NCI-H446 treated with DMSO at 0.1 percent for 48 hours (cell line): ENCODE results near the gene B3GNT9.
"Not testable (repeated sequence)": the region's sequence is repeated elsewhere in the genome, so short reads cannot be mapped to it uniquely, and the experiment has no call there.

Experiments
- DNase-seq: peaks from one replicate; lab custom pipeline; 2025; lab: John Stamatoyannopoulos, UW

B3GNT9 gene

GRCh38 chr16:67150047-67150832 lies 558 bp downstream of the B3GNT9 start:
- DNase-seq = no peak

- DNase-seq = no peak
These were observed 1.3 kb downstream of the B3GNT9 start for GRCh38 chr16:67149276-67150046.

- no peak for DNase-seq
These were observed 2.0 kb downstream of the B3GNT9 start for GRCh38 chr16:67148656-67149275.

GRCh38 chr16:67148221-67148620 lies 2.6 kb downstream of the B3GNT9 start:
- DNase-seq = no peak

GRCh38 chr16:67147437-67148140 lies 3.2 kb downstream of the B3GNT9 start:
- no peak for DNase-seq

- no peak for DNase-seq
These were observed 4.1 kb downstream of the B3GNT9 start for GRCh38 chr16:67146523-67147357.

GRCh38 chr16:67145746-67146145 lies 5.1 kb downstream of the B3GNT9 start:
- no peak for DNase-seq

GRCh38 chr16:67144943-67145342 lies 5.9 kb downstream of the B3GNT9 start:
- DNase-seq = no peak

- DNase-seq = no peak
These were observed 8.5 kb downstream of the B3GNT9 start for GRCh38 chr16:67142342-67142741.

GRCh38 chr16:67141391-67141790 lies 9.4 kb downstream of the B3GNT9 start:
- DNase-seq = no peak

- no peak for DNase-seq
These were observed 13.2 kb downstream of the B3GNT9 start for GRCh38 chr16:67137605-67138004.

GRCh38 chr16:67129422-67129821 lies 21.4 kb downstream of the B3GNT9 start:
- no peak for DNase-seq

- DNase-seq = no peak
These were observed 21.9 kb downstream of the B3GNT9 start for GRCh38 chr16:67128887-67129286.

- no peak for DNase-seq
These were observed 22.4 kb downstream of the B3GNT9 start for GRCh38 chr16:67128417-67128816.

GRCh38 chr16:67122799-67123198 lies 28.0 kb downstream of the B3GNT9 start:
- not testable (repeated sequence) for DNase-seq

GRCh38 chr16:67120025-67120424 lies 30.8 kb downstream of the B3GNT9 start:
- DNase-seq = no peak

- DNase-seq = no peak
These were observed 33.1 kb downstream of the B3GNT9 start for GRCh38 chr16:67117716-67118115.

- no peak for DNase-seq
These were observed 34.1 kb downstream of the B3GNT9 start for GRCh38 chr16:67116388-67117311.

GRCh38 chr16:67115639-67116038 lies 35.2 kb downstream of the B3GNT9 start:
- DNase-seq = no peak

GRCh38 chr16:67114793-67115192 lies 36.0 kb downstream of the B3GNT9 start:
- DNase-seq = no peak
